H1 (cell line): Measurements from ENCODE around the gene CYP4V2. TPM values are rescaled to one million over a fixed set of nuclear protein-coding genes. Genes with fewer than 3 reads are reported as not detected.

ENCODE experiments used
- EGR1 ChIP-seq: IDR thresholded peaks from 2 replicates; pipeline ENCODE4 v1.6.1; 2011; ENCODE audit warnings: low read depth, low read length, borderline replicate concordance
- FOSL1 ChIP-seq: IDR thresholded peaks from 2 replicates; pipeline ENCODE4 v1.6.1; 2011; ENCODE audit warnings: mild to moderate bottlenecking, low read depth, low read length, moderate library complexity; ENCODE audit not compliant: insufficient read depth
- GABPA ChIP-seq: IDR thresholded peaks from 2 replicates; pipeline ENCODE4 v1.6.1; 2011; ENCODE audit warnings: mild to moderate bottlenecking, low read length, moderate library complexity, borderline replicate concordance; ENCODE audit not compliant: insufficient read depth
- KDM4A ChIP-seq: IDR thresholded peaks from one replicate; pipeline ENCODE4 v1.7.1; 2012; ENCODE audit warnings: low read depth, mild to moderate bottlenecking, moderate library complexity, low read length, inconsistent platforms; ENCODE audit not compliant: severe bottlenecking
- RNF2 ChIP-seq: fragments of 200-900, 300-1000 bp; sonication (generic); IDR thresholded peaks from 2 replicates; pipeline ENCODE4 v1.7.1; 2016; ENCODE audit warnings: borderline replicate concordance, low read depth, mild to moderate bottlenecking, antibody characterized with exemption, low read length; ENCODE audit not compliant: poor library complexity, severe bottlenecking; ENCODE audit errors: missing control alignments
- SIX5 ChIP-seq: IDR thresholded peaks from 2 replicates; pipeline ENCODE4 v1.6.1; 2011; ENCODE audit warnings: mild to moderate bottlenecking, low read depth, low read length
- YY1 ChIP-seq: IDR thresholded peaks from 2 replicates; pipeline ENCODE4 v1.6.1; 2011; ENCODE audit warnings: low read depth, mild to moderate bottlenecking, low read length
- polyA plus RNA-seq, 7 experiments: library from polyadenylated mRNA; depleted of rRNA in 3 of 7; stranded (reverse) in 5 of 7; unstranded in 2 of 7; fragments of >200 nt in 5 of 7; fragments of 200-250 nt in 2 of 7; gene quantifications; 1 replicate in 5 of 7; 2 replicates in 1 of 7; 4 replicates in 1 of 7; pipeline versions ENCODE4 v1.2.1 to v1.2.3, GENCODE V29; 2011 to 2013; ENCODE audit warnings: missing spikeins in 2 of 7, mixed read lengths in 2 of 7
- total RNA-seq: library from RNA; stranded (reverse); fragmentation: NEBNext Ultra II Directional; extraction: Animal tissue kit (Norgen Biotek cat#: 25700); gene quantifications from 2 replicates; pipeline ENCODE4 v1.2.1, GENCODE V29; 2021

The CYP4V2 gene
- total and polyA plus RNA-seq, 2 of the 8 experiments (the other 6 are each of a cell fraction or from before 2014, with no cell fraction given) = 0.65 to 1.0 TPM

GRCh38 chr4:186227221-186227620 lies 35.9 kb downstream of the CYP4V2 start, which contains the start of gene KLKB1 (continued):
- TF ChIP-seq FOSL1 = no peak
- TF ChIP-seq EGR1 = no peak
- TF ChIP-seq YY1 = no peak
- no peak for TF ChIP-seq KDM4A
- no peak for TF ChIP-seq SIX5
- no peak for TF ChIP-seq GABPA
- no peak for TF ChIP-seq RNF2
